Measurements from ENCODE around the gene FAM149B1. TPM values are rescaled to one million over a fixed set of nuclear protein-coding genes. Genes with fewer than 3 reads are reported as not detected.
A peak's percentile ranks its signal among the peaks of the same experiment; 100 is the strongest.

The FAM149B1 gene
- total and polyA plus RNA-seq, 2 of the 13 experiments (the other 11 are each of a cell fraction or from before 2014, with no cell fraction given) = 9.3 to 16.8 TPM

DNA sequence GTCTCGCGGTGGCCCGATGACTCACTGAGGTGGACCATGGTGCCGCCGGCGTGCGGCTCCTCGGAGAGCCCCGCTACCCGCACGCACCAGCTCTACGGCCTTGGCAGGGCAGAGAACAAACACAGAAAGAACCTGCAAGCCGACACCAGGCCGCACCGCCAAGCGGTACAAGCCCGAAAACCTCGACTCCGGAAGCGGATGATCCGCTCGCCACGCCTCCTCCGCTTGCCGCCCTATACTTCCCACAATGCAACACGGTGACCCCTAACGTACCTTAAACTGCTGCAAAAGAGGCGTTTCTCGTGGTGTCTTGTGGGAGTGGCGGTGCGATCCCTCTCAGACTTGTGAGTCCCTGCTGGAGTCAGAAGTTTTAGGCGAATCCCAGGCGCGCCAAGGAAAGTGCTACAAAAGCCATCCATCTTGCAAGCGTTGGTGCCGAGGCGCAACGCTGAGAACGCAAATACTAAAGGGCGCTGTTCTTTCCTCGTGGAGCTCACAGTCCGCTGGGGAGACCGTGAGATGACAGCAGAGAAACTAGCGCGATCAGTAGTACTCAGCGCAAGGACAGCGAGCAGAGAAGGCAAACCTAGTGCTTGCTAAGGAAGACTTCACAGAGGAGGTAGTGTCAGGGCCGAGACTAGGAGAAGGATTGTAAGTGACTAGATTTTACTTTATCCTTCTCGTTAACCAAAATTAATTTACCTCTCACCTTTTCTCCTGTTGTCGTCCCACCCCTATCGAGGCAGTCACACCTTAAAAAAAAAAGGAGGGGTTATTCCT is 84.7 kb downstream of the FAM149B1 start, which contains the start of gene MRPS16 (continued):
- TF ChIP-seq PCBP1 (IDR thresholded peaks at IDR 0.05; ENCODE audit: borderline replicate concordance, low read depth, low read length) = no peak
- TF ChIP-seq, protein P1, sequence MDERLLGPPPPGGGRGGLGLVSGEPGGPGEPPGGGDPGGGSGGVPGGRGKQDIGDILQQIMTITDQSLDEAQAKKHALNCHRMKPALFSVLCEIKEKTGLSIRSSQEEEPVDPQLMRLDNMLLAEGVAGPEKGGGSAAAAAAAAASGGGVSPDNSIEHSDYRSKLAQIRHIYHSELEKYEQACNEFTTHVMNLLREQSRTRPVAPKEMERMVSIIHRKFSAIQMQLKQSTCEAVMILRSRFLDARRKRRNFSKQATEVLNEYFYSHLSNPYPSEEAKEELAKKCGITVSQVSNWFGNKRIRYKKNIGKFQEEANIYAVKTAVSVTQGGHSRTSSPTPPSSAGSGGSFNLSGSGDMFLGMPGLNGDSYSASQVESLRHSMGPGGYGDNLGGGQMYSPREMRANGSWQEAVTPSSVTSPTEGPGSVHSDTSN (CRISPR knock-in tag; IDR thresholded peaks at IDR 0.05) = no peak
- TF ChIP-seq, protein P2, sequence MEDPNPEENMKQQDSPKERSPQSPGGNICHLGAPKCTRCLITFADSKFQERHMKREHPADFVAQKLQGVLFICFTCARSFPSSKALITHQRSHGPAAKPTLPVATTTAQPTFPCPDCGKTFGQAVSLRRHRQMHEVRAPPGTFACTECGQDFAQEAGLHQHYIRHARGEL (CRISPR knock-in tag; IDR thresholded peaks at IDR 0.05) = no peak
- TF ChIP-seq, protein P3, sequence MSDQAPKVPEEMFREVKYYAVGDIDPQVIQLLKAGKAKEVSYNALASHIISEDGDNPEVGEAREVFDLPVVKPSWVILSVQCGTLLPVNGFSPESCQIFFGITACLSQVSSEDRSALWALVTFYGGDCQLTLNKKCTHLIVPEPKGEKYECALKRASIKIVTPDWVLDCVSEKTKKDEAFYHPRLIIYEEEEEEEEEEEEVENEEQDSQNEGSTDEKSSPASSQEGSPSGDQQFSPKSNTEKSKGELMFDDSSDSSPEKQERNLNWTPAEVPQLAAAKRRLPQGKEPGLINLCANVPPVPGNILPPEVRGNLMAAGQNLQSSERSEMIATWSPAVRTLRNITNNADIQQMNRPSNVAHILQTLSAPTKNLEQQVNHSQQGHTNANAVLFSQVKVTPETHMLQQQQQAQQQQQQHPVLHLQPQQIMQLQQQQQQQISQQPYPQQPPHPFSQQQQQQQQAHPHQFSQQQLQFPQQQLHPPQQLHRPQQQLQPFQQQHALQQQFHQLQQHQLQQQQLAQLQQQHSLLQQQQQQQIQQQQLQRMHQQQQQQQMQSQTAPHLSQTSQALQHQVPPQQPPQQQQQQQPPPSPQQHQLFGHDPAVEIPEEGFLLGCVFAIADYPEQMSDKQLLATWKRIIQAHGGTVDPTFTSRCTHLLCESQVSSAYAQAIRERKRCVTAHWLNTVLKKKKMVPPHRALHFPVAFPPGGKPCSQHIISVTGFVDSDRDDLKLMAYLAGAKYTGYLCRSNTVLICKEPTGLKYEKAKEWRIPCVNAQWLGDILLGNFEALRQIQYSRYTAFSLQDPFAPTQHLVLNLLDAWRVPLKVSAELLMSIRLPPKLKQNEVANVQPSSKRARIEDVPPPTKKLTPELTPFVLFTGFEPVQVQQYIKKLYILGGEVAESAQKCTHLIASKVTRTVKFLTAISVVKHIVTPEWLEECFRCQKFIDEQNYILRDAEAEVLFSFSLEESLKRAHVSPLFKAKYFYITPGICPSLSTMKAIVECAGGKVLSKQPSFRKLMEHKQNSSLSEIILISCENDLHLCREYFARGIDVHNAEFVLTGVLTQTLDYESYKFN (CRISPR knock-in tag; conservative IDR thresholded peaks at IDR 0.05) = peak; percentile 51
- TF ChIP-seq, protein P4, sequence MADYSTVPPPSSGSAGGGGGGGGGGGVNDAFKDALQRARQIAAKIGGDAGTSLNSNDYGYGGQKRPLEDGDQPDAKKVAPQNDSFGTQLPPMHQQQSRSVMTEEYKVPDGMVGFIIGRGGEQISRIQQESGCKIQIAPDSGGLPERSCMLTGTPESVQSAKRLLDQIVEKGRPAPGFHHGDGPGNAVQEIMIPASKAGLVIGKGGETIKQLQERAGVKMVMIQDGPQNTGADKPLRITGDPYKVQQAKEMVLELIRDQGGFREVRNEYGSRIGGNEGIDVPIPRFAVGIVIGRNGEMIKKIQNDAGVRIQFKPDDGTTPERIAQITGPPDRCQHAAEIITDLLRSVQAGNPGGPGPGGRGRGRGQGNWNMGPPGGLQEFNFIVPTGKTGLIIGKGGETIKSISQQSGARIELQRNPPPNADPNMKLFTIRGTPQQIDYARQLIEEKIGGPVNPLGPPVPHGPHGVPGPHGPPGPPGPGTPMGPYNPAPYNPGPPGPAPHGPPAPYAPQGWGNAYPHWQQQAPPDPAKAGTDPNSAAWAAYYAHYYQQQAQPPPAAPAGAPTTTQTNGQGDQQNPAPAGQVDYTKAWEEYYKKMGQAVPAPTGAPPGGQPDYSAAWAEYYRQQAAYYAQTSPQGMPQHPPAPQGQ (CRISPR knock-in tag; IDR thresholded peaks at IDR 0.05; ENCODE audit: borderline replicate concordance) = 0 out of 2 replicates have a peak, but pooled peaks have one; percentile 25
- peak; percentile 90; the same call in 1 of the 2 replicates for TF ChIP-seq ZNF558 (CRISPR knock-in tag; IDR thresholded peaks at IDR 0.05; ENCODE audit: borderline replicate concordance)
- peak in 1 of 2 experiments; percentile 36; a peak in 1 of 4 replicates for TF ChIP-seq NR2F1 (CRISPR knock-in tag; IDR thresholded peaks at IDR 0.05)
- TF ChIP-seq KAT2B (IDR thresholded peaks at IDR 0.05; ENCODE audit: borderline replicate concordance, low read depth, low read length) = no peak
- TF ChIP-seq, protein P5, sequence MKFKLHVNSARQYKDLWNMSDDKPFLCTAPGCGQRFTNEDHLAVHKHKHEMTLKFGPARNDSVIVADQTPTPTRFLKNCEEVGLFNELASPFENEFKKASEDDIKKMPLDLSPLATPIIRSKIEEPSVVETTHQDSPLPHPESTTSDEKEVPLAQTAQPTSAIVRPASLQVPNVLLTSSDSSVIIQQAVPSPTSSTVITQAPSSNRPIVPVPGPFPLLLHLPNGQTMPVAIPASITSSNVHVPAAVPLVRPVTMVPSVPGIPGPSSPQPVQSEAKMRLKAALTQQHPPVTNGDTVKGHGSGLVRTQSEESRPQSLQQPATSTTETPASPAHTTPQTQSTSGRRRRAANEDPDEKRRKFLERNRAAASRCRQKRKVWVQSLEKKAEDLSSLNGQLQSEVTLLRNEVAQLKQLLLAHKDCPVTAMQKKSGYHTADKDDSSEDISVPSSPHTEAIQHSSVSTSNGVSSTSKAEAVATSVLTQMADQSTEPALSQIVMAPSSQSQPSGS (CRISPR knock-in tag; IDR thresholded peaks at IDR 0.05) = peak; percentile 89
- TF ChIP-seq AKAP8 (CRISPR knock-in tag; IDR thresholded peaks at IDR 0.05) = no peak
- TF ChIP-seq HNRNPL (IDR thresholded peaks at IDR 0.05; ENCODE audit: low read depth, low read length) = no peak
- TF ChIP-seq MLLT10 (CRISPR knock-in tag; IDR thresholded peaks at IDR 0.05) = no peak
- no peak for TF ChIP-seq KLF13 (CRISPR knock-in tag; IDR thresholded peaks at IDR 0.05)
- peak; percentile 73 for TF ChIP-seq BRD4 (CRISPR knock-in tag; IDR thresholded peaks at IDR 0.05)
- TF ChIP-seq EZH2 (conservative IDR thresholded peaks at IDR 0.05; ENCODE audit: low read depth, low read length) = no peak
- peak; percentile 52; the same call in 1 of the 2 replicates for TF ChIP-seq ZNF768 (CRISPR knock-in tag; IDR thresholded peaks at IDR 0.05)
- no peak for TF ChIP-seq SMC3 (IDR thresholded peaks at IDR 0.05; ENCODE audit: low read length)

All from HepG2 (cell line).